GM18870 (cell line): Measurements from ENCODE around the gene SMIM1.

Experiments used
- ATAC-seq: cut with Tn5 transposase; IDR thresholded peaks from one replicate; pipeline ENCODE4 v1.9.1; 2021; ENCODE audit warnings: moderate library complexity; ENCODE audit not compliant: unreplicated experiment

The SMIM1 gene

DNA sequence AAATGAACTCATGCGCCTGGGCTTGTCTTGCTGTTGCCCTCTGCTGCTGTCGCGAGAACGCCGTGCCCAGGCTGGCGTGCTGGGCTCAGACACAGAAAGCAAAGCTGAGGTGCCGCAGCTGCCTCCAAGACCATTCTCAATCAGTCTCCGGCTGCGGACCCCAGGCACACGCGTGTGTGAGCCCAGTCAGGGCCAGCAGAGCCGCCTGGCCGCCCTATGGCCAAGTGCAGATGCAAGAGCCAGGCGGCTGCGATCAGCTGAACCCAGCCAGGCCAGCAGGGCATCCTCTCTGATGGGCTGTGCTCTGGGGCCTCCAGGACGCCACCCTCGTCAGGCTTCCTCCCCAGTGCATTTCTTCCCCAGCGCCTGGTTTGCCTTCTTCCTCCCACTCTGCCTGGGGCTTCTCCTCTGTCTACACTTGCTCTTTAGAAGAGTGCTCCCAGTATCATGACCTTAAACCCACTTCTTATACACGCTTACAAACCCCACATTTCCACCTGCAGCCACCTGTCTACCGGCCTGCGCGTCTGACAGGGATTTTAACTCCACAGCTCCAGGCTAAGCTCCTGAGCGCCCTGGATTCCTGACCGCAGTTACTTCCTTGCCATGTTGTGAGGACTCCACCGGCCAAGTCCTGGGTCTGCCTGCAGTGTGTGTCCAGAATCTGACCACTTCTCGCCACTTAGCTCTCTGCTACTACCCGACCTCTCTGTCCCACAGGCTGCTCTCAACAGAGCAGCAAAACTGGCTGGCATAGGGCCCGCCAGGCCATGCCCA lies 45.5 kb downstream of the SMIM1 start:
- no peak for ATAC-seq

- ATAC-seq = no peak
These were observed 47.2 kb downstream of the SMIM1 start for GRCh38 chr1:3819771-3820200.

- ATAC-seq = no peak
These were observed 47.8 kb downstream of the SMIM1 start for GRCh38 chr1:3820316-3820715.

DNA sequence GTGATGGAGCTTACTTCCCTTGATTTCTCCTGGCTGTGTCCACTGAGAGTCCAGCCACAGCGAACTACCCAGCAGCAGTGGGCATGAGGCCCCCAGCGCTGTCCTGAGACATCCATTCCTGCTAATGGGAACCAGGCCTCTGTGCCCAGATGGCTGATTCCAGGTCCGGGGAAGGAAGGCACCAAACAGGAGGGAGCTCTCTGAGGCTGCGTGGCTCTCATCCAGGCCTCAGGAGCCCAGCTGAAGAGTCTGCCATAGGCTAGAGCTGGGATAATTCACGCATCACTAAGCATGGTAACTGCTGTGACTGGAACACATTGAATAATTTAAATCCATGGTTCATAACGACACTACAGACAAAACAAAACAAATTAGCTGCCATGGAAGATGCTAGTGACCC lies 48.5 kb downstream of the SMIM1 start:
- no peak for ATAC-seq

DNA sequence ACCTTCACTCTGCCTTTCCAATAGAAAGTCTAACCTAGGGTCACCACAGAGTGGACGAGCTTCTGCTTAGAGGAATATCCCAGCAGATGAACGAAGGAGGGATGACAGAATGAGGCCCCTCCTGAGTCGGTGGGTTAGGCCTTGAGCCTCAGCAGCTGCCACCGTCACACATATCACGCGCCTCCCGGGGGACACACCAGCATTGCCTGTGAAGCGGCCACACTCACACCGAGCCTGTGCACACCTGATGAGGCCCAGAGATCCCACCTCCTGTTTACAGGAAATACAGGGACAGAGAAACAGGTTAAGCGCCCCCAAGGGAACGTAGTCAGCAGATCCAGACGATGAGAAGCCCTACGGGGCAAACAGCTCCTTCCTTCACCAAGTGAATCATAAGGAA lies 48.9 kb downstream of the SMIM1 start:
- no peak for ATAC-seq

- no peak for ATAC-seq
These were observed 49.4 kb downstream of the SMIM1 start for GRCh38 chr1:3821908-3822307.

DNA sequence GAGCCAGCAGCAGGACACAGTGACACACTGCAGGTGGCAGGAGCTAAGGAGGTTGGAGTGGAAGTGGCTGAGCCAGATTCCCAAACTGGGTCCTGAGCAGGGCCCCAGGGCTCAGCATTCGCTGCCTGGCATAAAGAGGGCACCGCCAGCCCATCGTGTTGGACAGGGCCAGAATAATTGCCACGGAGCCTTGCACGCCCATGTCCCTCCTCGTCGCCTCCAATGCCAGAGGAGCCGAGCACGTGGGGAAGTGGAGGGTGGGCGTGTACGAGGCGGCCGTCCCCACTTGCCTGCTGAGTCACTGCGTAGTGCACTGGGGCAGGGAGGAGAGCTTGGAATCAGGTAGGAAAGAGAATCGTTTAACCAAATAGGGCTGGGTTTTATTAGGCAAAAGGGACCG lies 49.9 kb downstream of the SMIM1 start:
- no peak for ATAC-seq

GRCh38 chr1:3824650-3825049 lies 52.1 kb downstream of the SMIM1 start:
- no peak for ATAC-seq

DNA sequence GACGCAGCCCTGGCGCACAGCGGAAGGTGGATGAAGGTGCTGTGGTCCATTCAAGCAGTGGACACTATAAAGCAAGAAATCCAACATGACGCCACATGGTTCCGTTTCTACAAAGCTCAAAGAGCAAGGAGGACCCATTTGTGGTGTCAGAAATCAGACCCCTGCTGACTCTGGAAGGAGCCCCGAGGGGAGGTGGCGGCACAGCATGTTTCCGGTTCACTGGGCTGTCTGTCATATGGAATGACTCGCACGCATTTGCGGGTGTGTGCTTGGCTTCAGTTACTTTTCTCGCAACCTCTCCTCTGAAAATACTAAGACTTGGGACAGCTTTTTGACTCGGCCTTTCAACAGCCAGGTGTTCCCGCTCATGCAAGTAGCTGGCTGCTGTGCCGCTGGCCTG lies 52.8 kb downstream of the SMIM1 start:
- no peak for ATAC-seq
